HG02571 (cell line): ENCODE measurements around the gene IL17A.

ENCODE experiments used
- ATAC-seq: cut with Tn5 transposase; IDR thresholded peaks from one replicate; pipeline ENCODE4 v1.9.1; 2021; ENCODE audit warnings: mild to moderate bottlenecking, moderate library complexity; ENCODE audit not compliant: unreplicated experiment

IL17A gene

GRCh38 chr6:52186075-52186474 is at the start of gene IL17A:
Gene IL17A, plus strand, starts transcription at chr6:52186375. Its CDS starts 57 bp downstream, at chr6:52186432.
- ATAC-seq, result peak; percentile 27

DNA sequence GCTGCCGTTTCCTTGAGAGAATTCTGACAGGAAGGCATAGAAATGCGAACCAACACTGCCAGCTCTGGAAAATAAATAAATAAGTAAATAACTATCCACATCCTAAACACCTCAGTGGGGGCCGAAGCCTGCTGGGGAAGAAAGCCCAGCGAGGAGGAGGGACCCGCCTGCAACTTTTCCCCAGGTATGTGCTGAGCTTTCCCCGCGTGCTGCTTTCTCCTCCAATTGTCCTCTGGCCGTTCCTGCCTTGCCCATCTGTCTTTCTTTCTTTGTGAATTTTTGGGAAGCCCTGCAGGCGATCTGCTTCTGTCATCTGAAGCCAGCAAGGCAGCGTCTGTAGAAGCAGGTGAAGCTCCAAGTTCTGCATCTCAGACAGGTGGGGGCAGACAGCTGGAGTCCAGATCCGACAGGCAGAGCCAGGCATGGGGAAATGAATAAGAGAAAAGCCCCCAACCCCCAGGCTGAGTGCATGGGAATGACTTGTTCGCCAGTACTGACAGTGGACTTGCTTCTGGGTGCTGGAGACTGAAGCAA is 49.2 kb upstream of the IL17A start:
- no peak for ATAC-seq

DNA sequence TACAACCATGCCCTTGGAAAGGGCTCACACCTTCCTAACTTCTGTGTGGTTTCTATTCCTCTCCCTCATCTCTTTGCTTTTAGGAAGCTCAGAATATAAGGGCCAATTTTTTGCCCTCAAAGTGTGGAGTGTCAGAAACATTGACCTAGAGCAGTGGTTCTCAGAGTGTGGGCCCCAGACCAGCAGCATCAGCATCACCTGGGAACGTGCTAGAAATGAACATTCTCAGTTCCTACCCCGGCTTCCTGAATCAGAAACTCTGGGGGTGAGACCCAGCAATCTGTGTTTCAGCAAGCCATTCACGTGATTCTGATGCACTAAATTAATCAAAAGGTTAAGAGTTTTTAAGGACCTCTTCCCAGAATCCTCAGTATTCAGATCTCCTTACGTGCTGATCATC is 47.9 kb upstream of the IL17A start:
- ATAC-seq, result no peak

GRCh38 chr6:52139985-52140680 is 46.0 kb upstream of the IL17A start:
- no peak for ATAC-seq

- ATAC-seq, result no peak
Observed at GRCh38 chr6:52141596-52141995, 44.6 kb upstream of the IL17A start.

- no peak for ATAC-seq
Observed at GRCh38 chr6:52142556-52142955, 43.6 kb upstream of the IL17A start.

DNA sequence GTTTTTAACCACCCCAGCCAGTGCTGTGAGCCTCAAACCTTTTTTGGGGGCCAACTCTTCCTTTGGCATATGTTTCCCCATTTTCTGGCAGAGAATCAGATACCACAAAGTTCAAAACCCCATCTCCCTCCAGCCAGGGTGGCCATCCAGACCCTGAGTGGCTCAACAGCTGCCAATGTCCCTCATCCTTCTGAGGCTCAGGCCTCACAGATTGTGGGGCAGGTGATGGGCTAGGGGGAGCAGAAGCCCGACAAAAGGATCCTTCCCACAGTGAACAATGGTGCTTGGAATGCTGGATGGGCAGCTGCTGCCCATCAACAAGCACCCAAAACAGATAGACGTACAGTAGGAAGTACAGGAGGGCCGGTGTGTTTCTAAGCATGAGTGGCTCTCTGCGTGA is 42.6 kb upstream of the IL17A start:
- no peak for ATAC-seq

DNA sequence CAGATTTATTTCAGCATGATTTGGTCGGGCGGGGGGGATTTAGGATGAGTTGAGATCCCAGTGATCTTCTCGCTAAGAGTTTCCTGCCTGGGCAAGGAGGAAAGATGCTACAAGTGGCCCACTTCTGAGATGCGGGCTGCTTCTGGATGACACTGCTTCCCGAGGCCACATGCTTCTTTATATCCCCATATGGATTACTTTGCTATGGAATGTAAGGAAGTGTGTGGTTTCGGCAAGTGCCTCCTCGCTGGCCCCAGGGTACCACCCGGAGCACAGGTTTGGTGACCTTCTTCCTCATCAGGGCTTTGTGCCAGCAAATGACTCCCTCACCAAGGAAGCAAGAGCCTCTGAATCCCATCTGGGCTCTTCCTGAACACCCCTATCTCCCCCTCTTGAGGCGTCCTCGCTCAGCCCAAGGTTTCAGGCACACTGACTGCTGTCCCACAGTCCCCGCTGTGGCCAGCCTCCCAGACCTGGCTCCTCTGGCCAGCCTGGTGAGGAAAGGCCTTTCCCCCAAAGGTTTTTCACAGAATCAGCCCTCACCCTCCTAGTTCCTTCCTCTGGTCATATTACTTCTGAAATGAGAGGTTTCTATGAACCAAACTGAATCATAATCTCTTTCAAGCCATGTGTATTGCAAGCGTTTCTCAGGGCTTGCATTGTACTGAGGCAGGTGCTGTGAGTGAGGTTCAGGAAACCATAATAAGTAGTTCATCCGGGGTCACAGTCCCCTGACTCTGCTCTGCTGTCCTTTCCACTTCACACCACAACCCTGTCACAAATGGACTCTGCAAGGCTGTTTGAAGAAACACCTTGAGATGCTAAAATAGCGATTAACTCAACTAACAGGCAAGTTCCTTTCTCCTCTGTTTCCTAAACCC is 41.7 kb upstream of the IL17A start:
- ATAC-seq, result no peak

DNA sequence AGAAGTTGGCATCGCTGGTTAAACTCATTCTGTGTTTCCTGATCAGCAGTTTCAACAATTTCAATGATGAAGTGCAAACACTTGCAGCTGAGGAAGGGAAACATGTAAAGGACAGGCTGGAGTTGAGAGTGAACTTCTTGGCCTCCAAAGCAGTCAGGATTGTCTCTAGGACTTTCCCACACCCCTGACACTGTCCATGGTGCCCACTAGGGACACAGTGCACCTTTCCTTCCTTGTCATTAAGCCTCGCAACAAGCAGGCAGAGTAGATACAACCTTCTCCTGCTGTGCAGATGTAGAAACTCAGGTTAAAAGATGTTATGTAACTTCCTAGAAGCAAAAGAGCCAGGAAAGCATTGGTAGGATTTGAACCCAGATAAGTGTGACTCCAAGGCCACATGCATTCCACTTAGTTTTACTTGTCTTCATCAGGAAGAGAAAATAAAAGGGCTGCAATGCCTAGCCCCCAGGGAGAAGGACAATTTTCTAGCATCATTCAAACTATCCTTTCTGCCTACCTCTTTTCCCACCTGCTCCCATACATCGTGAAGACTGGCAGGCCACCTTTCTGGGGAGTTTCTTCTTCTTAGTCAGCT is 39.2 kb upstream of the IL17A start:
- no peak for ATAC-seq

DNA sequence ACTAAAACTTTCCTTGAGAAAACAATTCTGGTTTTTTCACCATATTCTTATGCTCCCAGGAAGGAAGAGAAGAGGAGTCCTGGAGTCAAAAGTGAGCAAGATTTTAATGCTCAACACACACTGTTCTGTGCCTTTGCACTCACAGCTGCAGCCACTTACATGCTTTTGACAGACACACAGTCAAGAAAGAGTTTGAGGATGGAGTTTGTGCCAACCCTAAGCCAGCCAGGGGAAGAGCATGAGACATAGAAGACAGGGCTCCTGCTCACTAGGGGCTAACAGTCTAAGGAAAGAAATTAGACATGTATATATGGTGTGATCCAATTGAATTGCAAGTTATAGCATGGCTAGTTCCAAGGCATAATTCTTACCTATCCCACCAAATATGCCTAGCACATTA is 37.1 kb upstream of the IL17A start:
- no peak for ATAC-seq

DNA sequence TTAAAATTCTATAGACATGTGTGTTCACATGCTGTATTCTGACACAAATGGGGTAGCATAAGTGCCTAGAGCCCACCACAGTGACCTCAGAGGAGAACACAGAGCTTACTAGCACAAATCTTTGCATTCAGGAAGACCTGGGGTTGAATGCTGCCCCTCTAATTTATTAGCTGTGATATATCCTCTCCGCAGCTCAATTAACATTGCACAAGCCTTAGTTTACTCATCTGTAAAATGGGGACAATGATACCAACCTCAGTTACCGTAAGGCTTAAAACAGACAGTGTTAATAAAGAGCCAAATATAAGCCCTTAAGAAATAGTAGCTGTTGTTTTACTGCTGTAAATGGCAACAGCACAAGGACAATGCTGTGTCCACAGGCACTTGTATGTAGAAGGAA is 36.2 kb upstream of the IL17A start:
- ATAC-seq, result no peak

- ATAC-seq, result no peak
Observed at GRCh38 chr6:52152070-52152423, 34.1 kb upstream of the IL17A start.

DNA sequence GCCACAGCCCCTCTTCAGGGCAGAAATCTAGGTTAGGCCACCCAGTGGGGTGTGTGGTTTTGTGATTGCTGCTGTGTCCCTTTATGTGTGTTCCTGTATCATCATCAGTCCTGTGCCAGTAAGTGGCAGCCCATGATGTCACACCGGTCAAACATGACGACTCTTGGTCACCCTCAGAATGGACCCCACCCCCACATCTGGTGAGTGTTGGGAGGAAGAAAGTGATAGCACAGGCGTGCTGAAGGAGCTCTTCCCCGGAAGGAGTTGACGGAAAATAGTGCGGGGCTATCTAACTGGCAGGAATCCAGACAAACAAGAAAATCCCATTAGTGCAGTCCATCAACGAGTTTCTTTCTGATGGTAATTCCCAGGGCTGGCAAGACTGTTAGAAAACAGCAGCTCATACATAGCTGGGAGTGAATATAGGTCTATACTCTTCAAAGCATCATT is 33.4 kb upstream of the IL17A start:
- no peak for ATAC-seq

GRCh38 chr6:52154381-52154780 is 31.8 kb upstream of the IL17A start:
- no peak for ATAC-seq

DNA sequence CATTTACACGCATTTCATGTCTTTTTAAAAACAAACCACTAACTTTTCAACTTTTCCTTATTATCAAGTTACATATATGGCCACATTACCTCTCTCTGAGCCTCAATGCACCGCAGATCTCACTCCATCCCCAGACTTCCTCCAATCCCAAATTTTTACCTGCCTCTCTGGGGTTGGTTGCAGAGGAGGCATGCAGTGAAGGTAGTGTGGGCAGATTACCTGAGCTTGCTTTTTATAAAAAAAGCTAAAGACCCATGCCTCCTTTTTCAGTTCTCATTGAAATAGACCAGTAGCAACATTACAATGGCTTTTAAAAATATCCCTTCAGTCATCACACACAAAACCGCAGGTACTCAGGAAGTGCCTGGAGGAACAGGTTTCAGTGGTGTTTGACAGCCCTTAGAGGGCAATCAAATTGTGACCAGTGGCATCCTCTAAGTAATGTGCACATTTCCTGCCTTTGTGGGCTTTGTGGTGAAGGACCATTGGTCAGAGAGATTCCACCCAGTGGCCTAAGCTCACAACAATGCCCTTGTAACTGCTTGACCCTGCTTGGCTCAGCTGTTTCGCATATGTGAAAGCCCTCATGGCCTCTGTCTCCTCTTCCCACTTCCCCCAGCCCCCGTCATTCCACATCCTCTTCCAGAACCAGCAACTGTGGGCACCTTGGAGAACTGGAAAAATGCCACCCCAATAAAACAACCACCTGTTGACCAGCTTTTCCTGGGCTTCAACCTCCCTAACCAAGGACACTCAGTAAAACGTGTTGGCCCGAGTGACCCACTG is 30.2 kb upstream of the IL17A start:
- peak; percentile 76 for ATAC-seq

DNA sequence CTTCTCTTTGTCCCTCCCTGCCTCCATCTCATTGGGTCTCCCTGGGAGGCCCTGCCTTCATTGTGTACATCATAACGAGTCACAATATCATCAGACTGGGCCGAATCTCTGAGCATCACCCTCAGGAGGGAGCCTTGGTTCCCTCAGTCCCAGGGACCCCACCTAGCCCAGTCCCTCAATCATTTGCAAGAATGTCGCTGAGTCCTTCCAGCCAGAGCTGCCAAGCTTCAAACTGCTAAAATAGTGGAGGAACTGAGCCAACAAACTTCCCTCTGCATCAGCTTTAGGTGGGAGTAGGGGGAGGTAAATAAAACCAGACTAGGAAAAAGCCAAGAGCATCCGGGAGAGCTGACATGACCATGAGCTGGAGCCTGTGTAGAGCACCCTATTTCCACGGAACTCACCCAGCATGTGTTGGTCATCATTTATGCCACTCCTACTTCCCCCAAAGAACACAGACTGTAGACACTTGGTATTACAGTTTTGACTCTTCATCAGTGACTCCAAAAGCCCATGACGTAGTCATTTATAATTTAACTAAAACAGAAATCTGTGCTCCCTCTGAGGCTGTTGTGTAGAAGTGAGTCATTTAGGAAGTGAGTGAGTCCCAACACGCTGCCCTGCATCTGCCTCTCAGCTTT is 28.8 kb upstream of the IL17A start:
- ATAC-seq, result peak; percentile 52

DNA sequence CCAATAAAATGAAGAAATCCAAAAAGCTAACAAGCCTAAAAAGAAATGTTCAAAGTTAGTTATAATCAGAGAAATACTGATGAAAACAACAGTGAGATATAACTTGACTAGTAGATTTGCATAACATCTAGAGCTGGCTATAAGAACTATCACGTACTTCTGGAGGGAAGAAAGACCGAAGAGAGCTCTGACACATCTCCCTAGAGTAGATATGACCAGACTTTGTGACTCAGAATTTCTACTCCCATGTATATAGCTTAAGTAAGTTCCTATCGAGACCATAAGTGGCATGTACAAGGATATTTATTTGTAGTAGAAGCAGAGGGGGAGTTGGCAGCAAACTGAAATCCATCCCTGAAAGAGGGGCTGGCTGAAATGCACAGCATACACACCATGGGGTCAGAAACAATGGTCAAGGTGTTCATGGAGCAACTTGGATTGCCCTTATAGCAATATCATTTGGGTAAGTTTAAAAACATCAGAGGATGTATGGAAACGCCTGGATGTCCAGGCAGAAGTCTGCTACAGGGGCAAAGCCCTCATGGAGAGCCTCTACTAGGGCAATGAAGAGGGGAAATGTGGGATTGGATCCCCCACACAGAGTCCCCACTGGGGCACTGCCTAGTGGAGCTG is 25.6 kb upstream of the IL17A start:
- ATAC-seq, result no peak

GRCh38 chr6:52161689-52162438 is 24.3 kb upstream of the IL17A start:
- ATAC-seq, result peak; percentile 37
